ENCODE measurements around the gene MMP23B. TPM values are rescaled to one million over a fixed set of nuclear protein-coding genes. Genes with fewer than 3 reads are reported as not detected.
A peak's percentile ranks its signal among the peaks of the same experiment; 100 is the strongest.

The MMP23B gene
- total and polyA plus RNA-seq, 10 of the 15 experiments (the other 5 are each of a cell fraction or from before 2014, with no cell fraction given) = 0.25 to 0.76 (median 0.34) TPM; not detected in 4

- ChIA-PET RAD21 (ENCODE audit: unreplicated experiment) (no interaction called here), SMC1A (ENCODE audit: uncharacterized antibody, unreplicated experiment) (interaction anchor here (1.2 to 1.5 kb wide), 2 partner anchors 11 to 26 kb away, joined by 3 to 9 read pairs; no protein-coding TSS in a partner anchor), POLR2A (no interaction called here), CTCF (interaction anchor here (1.0 kb wide), 1 partner anchor 33 kb away, joined by 5 read pairs; no protein-coding TSS in a partner anchor)
- no TSS peak for BruUV-seq (replicated peaks)
- Histone ChIP-seq H3K9me3 (replicated peaks; ENCODE audit: control insufficient read depth, insufficient read depth, low read length) (no peaks in the 10 kb centered on the region), H3K4me2 (ENCODE audit: control insufficient read depth, insufficient read depth) (peak overlapping the region; percentile 71), H3K9ac (ENCODE audit: control insufficient read depth, insufficient read depth, low read length) (no peak overlapping the region), H3K27me3 (replicated peaks in 1 of 2; ENCODE audit: control insufficient read depth in 2 of 2, insufficient read depth in 2 of 2, low read length in 1 of 2) (no peaks in the 10 kb centered on the region; a peak in 2 of 4 replicates), H3K36me3 (ENCODE audit: control insufficient read depth in 2 of 2, insufficient read depth in 2 of 2, low read length in 1 of 2) (no peaks in the 10 kb centered on the region), H3K4me1 (ENCODE audit: control insufficient read depth, insufficient read depth, low read length) (peaks cover 34% of the 10 kb centered on the region), H4K20me1 (ENCODE audit: control insufficient read depth, insufficient read depth) (no peaks in the 10 kb centered on the region), H3K4me3 (no peak overlapping the region), H2AFZ (ENCODE audit: control insufficient read depth, low read depth, low read length) (no peak overlapping the region), H3K27ac (ENCODE audit: control insufficient read depth, insufficient read depth) (peak overlapping the region; percentile 43; the same call in 1 of the 2 replicates), H3K79me2 (ENCODE audit: control insufficient read depth, insufficient read depth, low read length) (no peaks in the 10 kb centered on the region)
- intact Hi-C loops (cut with micrococcal nuclease; ENCODE audit: unreplicated experiment) = no loop called here
- WGBS (ENCODE audit: insufficient coverage, insufficient replicate concordance, low lambda C conversion rate, missing lambda C conversion rate) = 18% methylated on average over 13 of the region's 13 CpGs
- in situ Hi-C loops (cut with MboI) = no loop called here
- DNase-seq (ENCODE audit: low read depth, low spot score) = no peak
- peak; percentile 9 for ATAC-seq
- no peak for FAIRE-seq
- no peak for TF ChIP-seq EP300 (IDR thresholded peaks at IDR 0.05; ENCODE audit: borderline replicate concordance in 1 of 2, control insufficient read depth in 1 of 2, low read depth in 2 of 2, low read length in 2 of 2)
- no peak for TF ChIP-seq BCLAF1 (IDR thresholded peaks at IDR 0.05)
- TF ChIP-seq WRNIP1 (IDR thresholded peaks at IDR 0.05; ENCODE audit: borderline replicate concordance, low read depth, low read length) = no peak
- TF ChIP-seq CHD4 (IDR thresholded peaks at IDR 0.05) = no peak
- TF ChIP-seq MYB (IDR thresholded peaks at IDR 0.05; ENCODE audit: borderline replicate concordance, low read depth, low read length) = no peak
- no peak for TF ChIP-seq E4F1 (IDR thresholded peaks at IDR 0.05; ENCODE audit: borderline replicate concordance, partially characterized antibody)
- TF ChIP-seq RBBP5 (conservative IDR thresholded peaks at IDR 0.05) = no peak
- TF ChIP-seq NR2C2 (IDR thresholded peaks at IDR 0.05; ENCODE audit: borderline replicate concordance, control insufficient read depth, insufficient read length, low read depth) = no peak
- TF ChIP-seq MAX (IDR thresholded peaks at IDR 0.05; ENCODE audit: low read depth, low read length) = no peak
- no peak for TF ChIP-seq HCFC1 (IDR thresholded peaks at IDR 0.05; ENCODE audit: low read length)
- TF ChIP-seq LARP7 (IDR thresholded peaks at IDR 0.05) = no peak
Observed at GRCh38 chr1:1602968-1603506, 28.9 kb upstream of the MMP23B start.

Data from GM12878 (cell line).